Left ventricle myocardium inferior (tissue), 1 donor: Measurements from ENCODE around the gene SHROOM4. TPM values are rescaled to one million over a fixed set of nuclear protein-coding genes. Genes with fewer than 3 reads are reported as not detected.

Source experiments
- DNase-seq: peaks from one replicate; pipeline ENCODE4 v3.0.0-alpha.2; 2020
- H3K27ac ChIP-seq: fragments of 200-600 bp; replicated peaks from 2 replicates; pipeline ENCODE4 v1.8.0; 2021
- H3K27me3 ChIP-seq: fragments of 200-600 bp; 2 replicates; pipeline ENCODE4 v1.8.0; 2021; ENCODE audit warnings: low read depth
- H3K36me3 ChIP-seq: fragments of 200-600 bp; 2 replicates; pipeline ENCODE4 v1.8.0; 2021
- H3K4me1 ChIP-seq: fragments of 200-600 bp; 2 replicates; pipeline ENCODE4 v1.8.0; 2021
- H3K4me3 ChIP-seq: fragments of 200-600 bp; 2 replicates; pipeline ENCODE4 v1.8.0; 2021; ENCODE audit warnings: mild to moderate bottlenecking, moderate library complexity
- H3K9me3 ChIP-seq: fragments of 200-600 bp; replicated peaks from 2 replicates; pipeline ENCODE4 v1.8.0; 2021
- intact Hi-C: fragments of 100-400 bp; cut with micrococcal nuclease; formaldehyde crosslinking; loops from one replicate; pipeline ENCODE4 v1.11.0; 2022
- total RNA-seq: library from RNA; stranded (reverse); fragmentation: NEBNext Ultra II Directional; extraction: Animal tissue kit (Norgen Biotek cat#: 25700); gene quantifications from one replicate; pipeline ENCODE4 v1.2.1, GENCODE V29; 2021
- TF ChIP-seq, protein P1 (sequence below): fragments of 200-600 bp; IDR thresholded peaks from 2 replicates; pipeline ENCODE4 v1.8.0; 2021; ENCODE audit warnings: antibody characterized with exemption, mild to moderate bottlenecking, borderline replicate concordance
- donor health status: DM: no; HTN: yes; CAD: no; lungs with severe emphysema.

SHROOM4 gene
- total RNA-seq, 1 donor from 2014 or later = 10.5 TPM

DNA sequence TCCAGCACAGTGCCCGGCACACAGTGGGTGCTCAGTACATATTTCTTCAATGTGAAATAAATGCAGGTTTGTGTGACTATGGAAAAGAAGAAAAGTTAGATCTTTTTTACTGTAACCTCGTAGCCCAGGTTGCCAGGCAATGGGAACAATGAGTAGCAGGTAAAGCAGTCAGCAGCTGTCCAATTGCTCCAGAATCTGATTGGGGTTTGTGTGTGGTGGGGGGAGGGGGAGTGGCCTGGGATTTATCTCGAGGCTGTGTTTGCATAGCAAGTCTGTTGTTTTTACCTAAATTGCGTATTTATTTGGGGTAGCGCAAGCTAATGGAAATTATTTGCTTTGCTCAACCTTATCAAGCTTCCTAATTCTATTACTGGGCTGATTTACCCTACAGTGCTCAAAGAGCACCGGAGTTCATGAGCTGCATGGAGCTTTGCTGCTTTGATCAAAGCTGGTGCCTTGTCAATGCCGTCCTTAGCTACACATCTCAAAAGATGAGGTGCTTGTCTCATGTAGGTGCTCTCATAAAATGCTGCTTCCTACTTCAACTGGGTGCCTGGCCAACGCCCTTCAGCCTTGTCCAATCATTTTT is 198.3 kb downstream of the SHROOM4 start:
- TF ChIP-seq, protein P1, sequence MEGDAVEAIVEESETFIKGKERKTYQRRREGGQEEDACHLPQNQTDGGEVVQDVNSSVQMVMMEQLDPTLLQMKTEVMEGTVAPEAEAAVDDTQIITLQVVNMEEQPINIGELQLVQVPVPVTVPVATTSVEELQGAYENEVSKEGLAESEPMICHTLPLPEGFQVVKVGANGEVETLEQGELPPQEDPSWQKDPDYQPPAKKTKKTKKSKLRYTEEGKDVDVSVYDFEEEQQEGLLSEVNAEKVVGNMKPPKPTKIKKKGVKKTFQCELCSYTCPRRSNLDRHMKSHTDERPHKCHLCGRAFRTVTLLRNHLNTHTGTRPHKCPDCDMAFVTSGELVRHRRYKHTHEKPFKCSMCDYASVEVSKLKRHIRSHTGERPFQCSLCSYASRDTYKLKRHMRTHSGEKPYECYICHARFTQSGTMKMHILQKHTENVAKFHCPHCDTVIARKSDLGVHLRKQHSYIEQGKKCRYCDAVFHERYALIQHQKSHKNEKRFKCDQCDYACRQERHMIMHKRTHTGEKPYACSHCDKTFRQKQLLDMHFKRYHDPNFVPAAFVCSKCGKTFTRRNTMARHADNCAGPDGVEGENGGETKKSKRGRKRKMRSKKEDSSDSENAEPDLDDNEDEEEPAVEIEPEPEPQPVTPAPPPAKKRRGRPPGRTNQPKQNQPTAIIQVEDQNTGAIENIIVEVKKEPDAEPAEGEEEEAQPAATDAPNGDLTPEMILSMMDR = no peak
- H3K36me3 ChIP-seq = no peaks in the 10 kb centered on the region
- H3K4me3 ChIP-seq = no peak overlapping the region
- intact Hi-C loops = no loop called here
- H3K27me3 ChIP-seq = no peaks in the 10 kb centered on the region
- H3K9me3 ChIP-seq = no peaks in the 10 kb centered on the region
- H3K4me1 ChIP-seq = no peaks in the 10 kb centered on the region
- DNase-seq = no peak
- no peak overlapping the region for H3K27ac ChIP-seq

DNA sequence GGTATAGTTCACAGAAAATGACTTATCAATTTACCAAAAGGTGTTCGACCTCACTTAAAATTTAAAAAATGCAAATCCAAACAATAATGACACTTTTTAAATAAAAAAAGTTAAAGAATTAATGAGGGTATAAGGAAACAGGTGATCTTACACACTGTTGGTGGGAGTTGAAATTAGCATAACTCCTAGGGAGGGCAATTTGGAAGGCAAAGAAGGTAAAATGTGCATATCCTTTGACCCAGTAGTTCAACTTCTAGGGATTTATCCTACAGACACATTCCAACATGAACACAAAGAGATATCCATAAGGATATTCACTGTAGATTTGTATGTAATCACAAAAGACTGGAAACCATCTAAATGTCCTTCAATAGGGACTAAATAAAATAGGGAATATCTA is 199.5 kb downstream of the SHROOM4 start:
- intact Hi-C loops = no loop called here
- H3K4me3 ChIP-seq = no peak overlapping the region
- no peaks in the 10 kb centered on the region for H3K9me3 ChIP-seq
- H3K4me1 ChIP-seq = no peaks in the 10 kb centered on the region
- H3K27ac ChIP-seq = no peak overlapping the region
- TF ChIP-seq, protein P1 = no peak
- no peaks in the 10 kb centered on the region for H3K27me3 ChIP-seq
- DNase-seq = no peak
- H3K36me3 ChIP-seq = no peaks in the 10 kb centered on the region

DNA sequence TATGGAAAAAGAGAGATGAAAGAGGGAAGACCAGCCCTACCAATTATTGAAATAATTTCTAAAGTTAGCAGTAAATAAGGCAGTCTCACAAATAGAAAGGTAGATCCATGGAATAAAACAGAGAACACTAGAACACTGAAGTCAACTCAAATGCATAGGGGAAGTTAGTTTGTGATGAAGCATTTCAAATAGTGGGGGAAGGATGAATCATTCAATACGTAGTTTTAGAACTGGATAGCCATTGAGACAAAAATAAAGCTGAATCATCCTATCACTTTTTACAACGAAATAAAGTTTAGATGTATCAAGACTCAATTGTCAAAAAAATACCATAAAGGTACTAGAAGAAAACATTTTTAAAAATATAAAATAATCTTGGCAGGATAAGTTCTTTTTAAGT is 200.1 kb downstream of the SHROOM4 start:
- intact Hi-C loops = no loop called here
- H3K9me3 ChIP-seq = no peaks in the 10 kb centered on the region
- TF ChIP-seq, protein P1 = no peak
- no peaks in the 10 kb centered on the region for H3K36me3 ChIP-seq
- DNase-seq = no peak
- no peak overlapping the region for H3K4me3 ChIP-seq
- H3K4me1 ChIP-seq = no peaks in the 10 kb centered on the region
- H3K27ac ChIP-seq = no peak overlapping the region
- H3K27me3 ChIP-seq = no peaks in the 10 kb centered on the region

DNA sequence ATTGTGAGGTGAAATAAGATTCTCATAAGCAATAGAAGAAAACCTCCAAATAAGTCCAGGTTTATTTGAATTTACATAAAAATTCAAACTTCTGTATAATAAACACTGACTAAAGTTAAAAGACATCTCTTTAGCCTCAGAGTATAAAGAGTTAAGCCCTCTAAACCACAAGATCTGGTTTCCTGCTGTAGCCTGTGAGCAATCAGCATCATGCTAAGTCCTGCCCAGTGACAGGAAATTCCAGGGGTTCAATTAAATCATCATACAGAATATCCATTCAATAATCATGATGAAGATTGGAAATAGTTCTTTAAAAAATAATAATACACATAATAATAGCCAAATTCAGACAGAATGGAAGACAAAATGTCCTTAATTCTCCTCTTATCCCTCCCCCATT is 204.2 kb downstream of the SHROOM4 start:
- no peak overlapping the region for H3K4me3 ChIP-seq
- no peaks in the 10 kb centered on the region for H3K27me3 ChIP-seq
- no peaks in the 10 kb centered on the region for H3K4me1 ChIP-seq
- peaks cover 4% of the 10 kb centered on the region for H3K36me3 ChIP-seq
- TF ChIP-seq, protein P1 = no peak
- no peak overlapping the region for H3K27ac ChIP-seq
- DNase-seq = no peak
- intact Hi-C loops = no loop called here
- H3K9me3 ChIP-seq = no peaks in the 10 kb centered on the region

DNA sequence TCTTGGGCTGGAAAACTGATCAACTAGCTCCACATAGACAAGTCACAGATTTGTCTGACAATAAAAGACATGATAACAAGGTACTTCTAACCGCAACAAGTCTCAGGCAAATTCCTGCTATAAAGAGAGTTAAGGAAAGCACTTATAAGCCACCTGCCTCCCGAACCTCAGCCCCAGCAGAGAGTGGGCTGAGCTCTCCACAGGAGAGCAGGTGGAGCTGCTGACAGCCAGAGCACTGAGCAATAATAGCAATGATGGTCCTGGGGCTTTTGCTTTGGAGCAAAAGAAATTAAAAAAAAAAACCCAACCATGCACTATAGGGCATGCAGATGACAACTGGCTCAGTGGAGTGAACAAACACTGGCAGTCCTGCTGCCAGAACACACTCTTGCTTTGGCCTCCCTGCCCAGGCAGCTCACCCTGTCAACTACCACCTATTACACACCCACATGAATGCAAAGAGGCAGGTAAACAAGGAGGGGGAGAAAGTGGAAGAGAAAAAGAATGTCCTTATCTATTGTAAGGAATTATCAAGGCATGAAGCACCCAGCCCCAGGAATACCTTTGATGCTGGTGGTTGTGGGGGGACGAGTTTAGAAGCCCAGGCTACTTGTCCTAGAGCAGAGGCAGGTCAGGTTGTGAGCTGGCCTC is 207.6 kb downstream of the SHROOM4 start:
- no peak for DNase-seq
- Histone ChIP-seq H3K9me3 (no peaks in the 10 kb centered on the region), H3K27me3 (no peaks in the 10 kb centered on the region), H3K4me1 (no peaks in the 10 kb centered on the region), H3K4me3 (no peak overlapping the region), H3K36me3 (peaks cover 4% of the 10 kb centered on the region), H3K27ac (no peak overlapping the region)
- intact Hi-C loops = no loop called here
- TF ChIP-seq, protein P1 = no peak
